Urothelium cell line (cell line): Measurements from ENCODE around the gene SLC39A9.
A peak's percentile ranks its signal among the peaks of the same experiment; 100 is the strongest.

ENCODE experiments used
- DNase-seq: peaks from one replicate; pipeline ENCODE4 v3.0.0; 2011; ENCODE audit warnings: low spot score, mixed read lengths
- FAIRE-seq: peaks from 2 replicates; lab custom pipeline; 2011; peaks lifted over from hg19 to GRCh38; lab: Jason Lieb, UNC

Gene SLC39A9, protein sequence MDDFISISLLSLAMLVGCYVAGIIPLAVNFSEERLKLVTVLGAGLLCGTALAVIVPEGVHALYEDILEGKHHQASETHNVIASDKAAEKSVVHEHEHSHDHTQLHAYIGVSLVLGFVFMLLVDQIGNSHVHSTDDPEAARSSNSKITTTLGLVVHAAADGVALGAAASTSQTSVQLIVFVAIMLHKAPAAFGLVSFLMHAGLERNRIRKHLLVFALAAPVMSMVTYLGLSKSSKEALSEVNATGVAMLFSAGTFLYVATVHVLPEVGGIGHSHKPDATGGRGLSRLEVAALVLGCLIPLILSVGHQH

DNA sequence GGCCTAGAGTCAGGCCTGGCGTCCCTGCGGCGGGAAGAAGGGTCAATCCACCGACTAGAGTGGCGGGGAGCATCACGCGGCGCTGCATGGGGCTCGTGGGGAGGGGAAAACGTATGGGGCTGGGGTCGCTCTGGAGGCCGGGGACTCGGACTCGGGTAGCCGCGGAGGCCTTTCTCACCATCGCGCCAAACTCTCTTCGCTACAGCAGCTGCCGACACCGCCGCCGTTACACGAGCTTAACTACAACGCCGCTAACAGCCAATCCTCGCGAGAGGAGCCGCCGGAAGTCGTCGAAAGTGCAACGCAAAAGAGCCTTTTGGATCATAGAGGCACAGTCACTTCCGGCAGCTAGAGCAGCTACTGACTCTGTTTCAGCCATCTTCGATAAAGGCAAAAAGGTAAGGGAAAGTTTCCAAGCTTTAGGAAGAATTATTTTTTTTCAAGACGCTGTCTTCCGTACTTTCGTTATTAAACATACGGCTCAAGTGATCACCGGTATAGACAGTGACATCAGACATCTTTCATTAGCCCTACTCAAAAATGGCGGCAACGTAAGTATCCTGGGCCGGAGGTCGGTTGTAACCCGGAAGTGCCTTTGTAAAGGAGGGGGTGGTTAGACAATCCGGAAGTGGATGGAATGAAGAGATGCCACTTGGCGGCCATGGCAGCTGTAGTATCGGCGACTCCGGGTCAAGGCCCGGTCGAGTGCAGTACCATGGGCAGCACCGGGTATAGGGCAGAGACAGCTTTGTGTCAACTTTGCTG, at the start of gene SLC39A9, which contains the start of gene ERH:
Gene SLC39A9, plus strand, starts transcription at position 640 of the 765 bp plus-strand sequence. CDS start 678 bp downstream, outside the sequence.
Gene ERH, minus strand, starts transcription at position 247 of the 765 bp plus-strand sequence. Its CDS starts 66 bp downstream, at position 181.
- DNase-seq, result peak; percentile 99
- peak; percentile 98 for FAIRE-seq

DNA sequence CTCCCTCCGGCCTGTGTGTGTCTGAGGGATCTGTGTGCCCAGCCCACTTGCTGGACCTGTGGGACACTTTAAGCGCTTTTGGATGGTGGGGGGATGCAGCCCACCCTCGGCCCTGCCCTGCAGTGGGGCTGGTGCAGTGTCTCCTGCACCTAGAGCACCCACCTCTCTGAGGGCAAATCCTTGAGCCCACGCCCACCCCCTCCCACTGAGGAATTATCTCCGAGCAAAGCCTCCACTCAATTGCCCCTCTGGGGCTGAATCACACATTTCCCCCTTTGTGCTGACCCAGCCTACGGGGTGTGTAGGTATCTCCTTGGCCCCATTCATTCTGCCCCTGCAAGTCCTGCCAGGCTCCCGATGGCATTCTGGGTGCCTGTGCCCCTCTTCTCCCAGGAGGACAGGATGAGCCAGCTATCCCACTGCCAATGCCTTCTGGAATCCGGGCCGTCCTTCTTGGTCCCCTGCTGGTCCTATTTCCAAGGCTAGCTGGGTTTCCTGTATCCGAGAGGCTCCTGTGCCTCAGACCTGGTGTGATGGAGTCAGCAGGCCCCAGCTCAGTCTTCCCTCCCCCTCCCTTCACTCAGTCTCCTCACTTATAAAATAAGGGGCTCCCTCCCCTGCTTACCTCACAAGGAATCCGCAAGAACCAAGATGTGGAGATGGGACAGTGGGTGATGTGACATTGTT, 49.3 kb upstream of the SLC39A9 start:
- DNase-seq (no peak), FAIRE-seq (peak; percentile 42)

DNA sequence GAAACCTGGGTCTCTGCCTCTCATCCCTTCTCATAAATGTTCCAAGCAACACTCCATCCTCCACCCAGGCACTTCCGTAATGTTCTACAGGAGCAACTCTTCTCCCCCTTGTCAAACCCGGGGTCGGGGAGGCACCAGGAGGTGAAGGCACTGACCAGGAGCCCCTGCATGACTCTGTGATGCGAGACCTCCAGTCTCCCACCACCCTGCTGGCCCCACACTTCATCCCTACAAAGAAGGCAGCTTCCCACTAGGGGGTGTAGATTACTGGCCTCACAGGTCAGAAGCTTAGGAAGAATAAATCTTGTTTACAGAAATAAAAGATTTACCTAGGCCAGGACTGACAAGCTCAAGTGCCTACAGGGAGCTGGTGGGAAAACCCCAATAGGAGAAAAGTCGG, 47.6 kb upstream of the SLC39A9 start:
- DNase-seq (no peak), FAIRE-seq (no peak)

DNA sequence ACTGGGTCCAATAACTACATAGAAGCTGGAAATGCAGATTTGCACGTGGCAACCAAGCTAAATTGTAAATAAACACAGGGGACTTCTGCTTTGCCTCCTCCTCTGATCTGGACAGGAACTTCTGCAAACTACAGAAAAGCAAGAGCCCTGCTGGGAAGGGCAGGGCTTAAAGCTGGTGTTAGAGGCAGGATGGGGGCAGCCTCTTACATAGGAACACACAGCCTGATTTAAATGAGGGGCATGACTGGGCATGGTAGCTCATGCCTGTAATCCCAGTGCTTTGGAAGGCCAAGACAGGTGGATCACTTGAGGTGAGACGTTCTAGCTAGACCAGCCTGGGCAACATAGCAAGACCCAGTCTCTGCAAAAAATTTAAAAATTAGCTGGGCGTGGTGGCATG, 47.1 kb upstream of the SLC39A9 start:
- FAIRE-seq (peak; percentile 63), DNase-seq (no peak)

DNA sequence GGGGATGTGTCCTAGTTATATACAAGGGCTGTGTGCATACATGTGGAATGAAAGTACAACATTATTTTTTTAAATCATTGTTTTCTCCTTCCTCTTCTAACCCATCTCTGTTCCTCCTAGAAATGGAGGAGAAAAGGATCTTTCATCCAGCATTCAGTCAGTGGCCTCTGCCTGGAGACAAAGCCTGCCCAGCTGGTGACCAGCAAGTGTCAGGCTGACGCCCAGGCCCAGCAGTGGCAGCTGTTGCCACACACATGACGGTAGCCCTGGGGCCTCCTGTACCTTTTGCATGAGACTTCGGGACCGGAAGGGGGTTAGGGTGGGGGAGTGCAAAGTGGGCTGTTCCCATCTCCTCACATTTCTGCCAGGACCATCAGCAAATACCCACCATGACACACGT, 46.6 kb upstream of the SLC39A9 start:
- FAIRE-seq (peak; percentile 30), DNase-seq (no peak)

DNA sequence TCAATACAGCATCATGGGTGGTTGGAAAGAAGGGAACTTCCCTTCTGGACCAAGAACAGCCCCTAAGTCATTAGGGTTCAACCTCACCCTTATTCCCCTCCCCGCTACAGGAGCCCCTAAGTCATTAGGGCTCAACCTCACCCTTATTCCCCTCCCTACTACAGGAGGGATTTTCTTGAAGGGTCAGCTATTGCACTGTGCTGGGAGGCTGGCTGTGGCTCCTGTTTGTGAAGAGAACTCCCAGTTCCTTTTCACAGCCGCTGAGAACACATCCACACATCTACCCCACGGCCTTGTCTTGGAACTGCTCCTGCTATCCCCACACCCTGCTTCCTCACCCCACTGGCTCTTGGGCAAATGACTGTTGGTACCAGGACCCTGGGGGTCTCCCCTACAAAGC, 45.3 kb upstream of the SLC39A9 start:
- FAIRE-seq, result no peak
- DNase-seq, result no peak

DNA sequence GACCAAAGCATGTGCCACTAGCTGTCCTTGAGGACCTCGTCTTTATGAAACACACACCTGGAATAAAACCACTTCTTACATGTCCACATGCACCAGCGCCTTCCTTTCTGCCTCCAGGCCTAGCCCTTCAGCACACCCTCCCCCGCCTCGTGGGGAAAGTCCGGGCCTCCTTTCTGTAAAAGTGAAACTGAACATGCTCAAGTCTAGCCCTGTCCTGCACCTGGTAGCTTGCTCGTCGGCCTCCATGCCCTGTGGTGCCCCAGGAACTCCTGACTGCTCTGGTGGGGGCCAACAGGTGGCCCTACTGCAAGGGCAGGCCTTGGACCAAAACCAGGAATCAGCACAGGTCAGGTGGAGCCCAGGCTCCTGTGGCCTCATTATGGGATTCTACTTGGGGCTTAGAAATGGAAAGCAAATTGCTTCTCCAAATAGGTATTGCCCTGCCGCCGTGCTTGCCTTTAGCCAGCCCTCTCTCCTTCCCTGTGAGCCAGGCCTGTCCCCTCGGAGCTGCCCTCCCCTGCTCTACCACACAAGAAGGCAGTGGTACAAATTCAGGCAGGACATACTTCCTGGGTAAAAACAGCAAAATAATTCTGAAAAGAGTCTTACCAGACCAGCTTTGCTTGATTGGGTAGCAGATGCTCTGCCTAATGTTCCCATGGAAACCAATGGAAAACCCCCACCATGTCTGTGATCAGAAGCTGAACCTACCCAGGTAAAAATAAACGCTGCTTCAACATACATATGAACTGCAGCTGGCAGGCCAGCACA, 43.9 kb upstream of the SLC39A9 start:
- FAIRE-seq (peak; percentile 67), DNase-seq (no peak)

DNA sequence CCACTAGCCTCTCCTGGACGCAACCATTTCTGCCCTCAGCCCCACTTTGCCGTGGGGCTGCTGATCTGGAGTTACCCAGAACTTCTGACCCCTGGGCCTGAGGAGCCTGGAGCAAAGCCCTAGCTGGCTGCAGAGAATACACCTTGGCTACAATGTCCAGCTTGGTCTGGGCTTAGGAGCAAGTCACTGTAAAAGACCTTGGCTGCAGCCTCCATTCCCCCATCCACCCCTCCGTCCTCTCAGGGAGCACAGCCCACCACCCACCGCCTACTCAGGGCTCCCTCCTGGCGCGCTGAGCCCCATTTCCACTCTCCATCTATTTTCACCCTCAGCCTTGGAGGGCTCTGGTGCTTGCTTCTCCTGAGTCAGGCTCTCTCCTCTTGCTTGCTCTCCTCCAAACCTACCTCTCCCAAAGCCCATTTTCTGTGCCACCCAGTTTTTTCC, 43.3 kb upstream of the SLC39A9 start:
- FAIRE-seq (peak; percentile 69), DNase-seq (no peak)

DNA sequence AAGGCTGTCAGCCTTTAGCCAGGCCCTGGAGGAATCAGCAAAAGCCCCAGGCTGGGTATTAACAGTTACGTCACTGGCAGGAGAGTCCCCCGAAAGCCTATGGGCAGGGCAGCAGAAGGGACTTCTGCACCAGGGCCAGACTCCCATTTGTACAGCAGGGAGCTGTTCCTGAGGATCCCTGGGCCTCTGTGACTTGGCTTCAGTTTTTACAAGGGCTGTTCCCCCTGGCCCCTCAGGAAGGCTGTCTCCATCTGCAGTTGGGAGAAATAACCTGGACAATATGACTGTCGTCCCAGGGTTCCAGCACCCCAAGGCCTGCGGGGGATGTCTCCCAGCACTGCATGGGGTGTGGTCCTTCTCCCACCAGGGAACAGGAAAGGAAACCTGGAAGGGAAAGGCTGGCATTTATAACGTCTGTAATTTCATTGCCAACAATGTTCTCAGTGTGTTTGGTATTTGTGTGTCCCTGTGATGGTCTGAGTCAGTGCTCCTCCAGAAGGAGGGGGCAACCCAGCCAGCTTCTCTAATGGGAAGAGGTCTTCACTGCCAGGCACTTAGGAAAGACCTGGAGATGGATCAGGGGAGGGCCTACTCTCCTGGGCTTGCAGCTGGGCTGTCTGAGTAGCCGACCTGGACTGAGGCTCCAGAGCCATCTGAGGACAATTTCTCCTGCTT, 42.7 kb upstream of the SLC39A9 start:
- no peak for FAIRE-seq
- peak; percentile 72 for DNase-seq

DNA sequence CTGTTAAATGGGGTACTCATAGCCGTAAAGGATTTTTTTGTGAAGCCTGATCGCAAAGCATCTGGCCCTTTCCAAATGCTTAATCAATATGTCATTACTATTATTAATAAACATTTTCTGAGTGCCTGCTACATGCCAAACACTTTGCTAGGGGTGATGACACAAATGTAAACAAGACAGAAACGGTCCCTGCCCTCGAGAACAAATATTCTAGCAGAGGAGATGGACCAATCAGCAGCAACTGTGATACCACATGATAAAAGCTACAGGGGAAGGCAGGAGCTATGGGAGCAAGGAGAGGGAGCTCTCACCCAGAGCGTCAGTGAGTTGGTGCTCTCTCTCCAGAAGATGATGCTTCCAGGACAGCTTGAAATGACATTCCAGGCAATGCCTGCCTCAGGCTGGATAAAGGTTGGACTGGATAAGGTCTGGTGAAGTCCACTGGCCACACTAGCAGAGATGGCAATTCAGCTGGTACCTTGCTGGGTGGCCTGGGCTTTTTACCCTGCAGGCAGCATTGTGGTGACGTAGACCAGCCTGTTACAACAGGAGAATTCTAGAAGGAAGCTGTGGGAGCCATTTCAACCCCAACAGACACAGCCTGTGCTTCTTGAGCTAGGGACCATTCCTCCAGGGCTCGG, 41.5 kb upstream of the SLC39A9 start:
- FAIRE-seq (no peak), DNase-seq (no peak)

DNA sequence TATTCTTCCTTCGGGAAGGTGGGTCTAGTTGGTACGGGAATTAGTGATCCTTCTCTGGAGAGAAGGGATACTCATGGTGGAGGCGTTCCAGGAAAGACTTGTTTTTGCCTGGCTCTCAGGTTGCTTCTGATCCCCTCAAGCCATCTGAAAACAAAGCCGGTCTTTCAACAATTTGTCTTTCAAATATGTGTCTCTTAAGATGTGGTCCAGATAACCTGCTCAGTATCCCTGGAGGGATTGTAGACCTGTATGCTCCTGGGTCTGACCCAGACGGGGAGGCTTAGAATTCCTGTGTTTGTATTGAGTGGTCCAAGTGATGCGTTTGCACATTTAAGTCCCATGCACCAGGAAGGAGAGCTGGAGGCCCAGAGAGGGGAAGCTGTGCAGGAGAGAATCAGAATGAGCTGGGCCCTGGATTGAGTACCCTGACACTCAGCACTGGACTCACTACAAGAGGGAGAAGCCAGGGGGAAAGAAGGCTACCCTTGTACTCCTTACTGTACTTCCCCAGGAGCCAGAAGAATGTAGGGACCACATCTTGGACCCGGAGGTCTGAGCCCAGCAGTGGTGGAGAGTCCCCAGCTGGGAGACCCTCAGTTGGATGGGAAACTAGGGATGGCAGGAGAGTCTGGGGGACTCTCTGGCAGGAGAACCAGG, 40.8 kb upstream of the SLC39A9 start:
- DNase-seq (no peak), FAIRE-seq (no peak)

DNA sequence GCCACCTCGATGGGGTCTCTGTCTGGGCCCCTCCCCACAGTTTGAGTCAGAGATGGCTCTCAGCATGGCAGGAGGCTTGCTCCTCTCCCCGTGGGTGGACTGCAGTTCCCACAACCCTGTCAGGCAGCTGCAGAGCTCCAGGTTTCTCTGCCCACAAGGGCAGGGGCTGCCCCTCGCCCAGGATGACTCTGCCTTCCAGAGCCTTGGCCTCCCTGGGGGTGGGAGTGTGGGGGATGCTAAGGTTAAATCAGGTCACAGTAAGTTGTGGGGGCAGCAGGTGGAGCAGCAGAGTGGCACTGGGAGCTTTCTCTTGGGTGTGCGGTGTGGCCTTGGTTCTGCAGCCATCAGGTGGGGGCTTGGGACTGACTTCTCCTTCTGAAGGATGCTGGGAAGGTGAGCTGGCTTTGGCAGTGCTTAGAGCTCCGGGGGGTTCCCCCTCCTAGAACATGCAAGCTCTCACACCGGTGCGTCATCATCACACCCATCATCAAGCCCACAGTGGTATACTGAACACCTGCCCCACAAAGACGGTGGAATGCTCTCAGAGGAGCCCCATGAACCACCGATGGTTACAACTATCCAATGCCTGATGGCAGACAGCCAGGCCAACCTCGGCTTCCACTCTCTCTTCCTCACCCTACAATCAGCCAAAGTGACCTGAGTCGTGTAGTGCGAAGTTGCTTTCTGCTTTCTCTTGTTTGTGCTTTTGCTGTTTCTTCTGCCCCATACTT, 40.1 kb upstream of the SLC39A9 start:
- DNase-seq, result peak; percentile 38
- no peak for FAIRE-seq

DNA sequence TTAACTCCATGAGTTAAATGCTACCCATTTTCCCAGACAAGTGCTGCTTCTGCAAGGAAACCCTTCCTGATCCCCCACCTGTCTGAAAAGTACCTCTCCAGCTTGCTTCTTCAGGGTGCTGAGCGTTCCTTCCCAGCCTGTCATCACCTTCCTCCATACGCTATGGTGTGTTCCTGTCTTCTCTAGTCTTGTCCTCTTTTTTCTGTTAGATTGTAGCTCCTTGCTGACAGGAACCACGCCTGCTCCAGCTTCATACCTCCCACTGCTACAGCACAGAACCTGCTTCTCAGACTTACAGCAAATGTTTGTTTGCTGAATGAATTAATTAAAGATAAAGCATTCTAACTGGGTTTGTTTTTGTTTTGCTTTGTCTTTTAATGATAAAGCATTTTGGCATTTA, 39.5 kb upstream of the SLC39A9 start:
- DNase-seq (no peak), FAIRE-seq (no peak)

DNA sequence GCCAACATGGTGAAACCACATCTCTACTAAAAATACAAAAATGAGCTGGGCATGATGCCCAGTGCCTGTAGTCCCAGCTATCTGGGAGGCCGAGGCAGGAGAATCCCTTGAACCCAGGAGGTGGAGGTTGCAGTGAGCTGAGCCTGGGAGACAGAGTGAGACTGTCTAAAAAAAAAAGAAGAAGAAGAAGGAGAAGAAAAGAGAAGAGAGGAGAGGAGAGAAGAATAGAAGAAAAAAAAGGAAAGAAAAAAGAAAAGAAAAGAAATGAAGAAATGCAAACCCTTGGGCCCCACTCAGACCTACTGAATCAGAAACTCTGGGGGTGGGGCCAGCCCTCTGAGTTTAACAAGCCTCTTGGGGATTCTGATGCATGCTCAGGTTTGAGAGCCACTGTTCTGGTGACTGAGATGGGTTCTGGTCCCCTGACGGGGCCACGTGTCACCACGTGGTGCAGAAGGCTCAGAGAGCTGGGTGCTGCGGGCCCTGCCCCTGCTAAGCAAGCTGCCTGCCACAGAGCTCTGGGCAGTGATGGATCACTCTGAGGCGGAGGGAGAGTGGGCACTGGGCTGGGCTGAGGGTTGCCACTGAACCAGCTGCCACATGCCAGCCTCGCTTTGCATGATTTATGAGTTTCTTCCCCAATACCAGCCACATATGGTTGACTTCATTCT, 37.9 kb upstream of the SLC39A9 start:
- FAIRE-seq (peak; percentile 89), DNase-seq (no peak)

DNA sequence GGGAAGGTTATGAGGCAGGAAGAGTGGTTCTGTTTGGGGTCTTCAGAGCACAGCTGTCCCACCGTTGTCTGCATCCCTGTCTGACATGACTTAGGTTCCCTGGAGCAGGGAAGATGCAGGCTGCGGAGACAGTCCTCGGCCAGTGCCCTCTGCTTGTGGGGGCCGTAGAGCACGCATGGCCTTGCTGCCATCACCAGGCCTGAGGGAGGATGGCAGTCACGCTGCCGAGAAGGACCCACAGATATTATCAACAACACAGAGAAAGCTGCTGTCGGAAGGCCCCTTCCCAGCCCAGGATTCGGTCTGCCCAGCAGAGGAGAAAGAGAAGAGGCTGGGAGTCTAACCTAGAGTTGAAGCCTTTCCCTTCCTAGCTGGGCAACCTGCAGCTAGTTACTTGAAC, 35.4 kb upstream of the SLC39A9 start:
- no peak for DNase-seq
- FAIRE-seq, result no peak

DNA sequence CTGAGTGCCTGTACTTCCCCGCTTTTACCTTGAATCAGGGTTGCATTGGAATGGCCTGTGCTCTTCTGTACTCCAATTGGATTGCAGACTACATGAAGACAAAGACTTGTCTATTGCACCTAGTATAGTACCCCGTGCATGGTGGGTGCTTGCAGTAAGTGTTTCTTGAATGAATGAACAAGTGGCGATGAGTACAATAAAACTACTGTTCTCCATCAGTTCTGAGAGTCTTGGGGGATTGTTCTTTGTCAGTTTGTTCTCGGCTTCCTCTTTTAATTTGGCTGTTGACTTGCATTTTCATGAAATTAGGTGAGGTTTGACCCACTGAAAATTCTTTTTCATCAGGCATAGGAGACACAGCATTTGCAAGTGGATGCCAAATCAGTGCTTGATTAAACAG, 34.5 kb upstream of the SLC39A9 start:
- DNase-seq (no peak), FAIRE-seq (peak; percentile 35)

DNA sequence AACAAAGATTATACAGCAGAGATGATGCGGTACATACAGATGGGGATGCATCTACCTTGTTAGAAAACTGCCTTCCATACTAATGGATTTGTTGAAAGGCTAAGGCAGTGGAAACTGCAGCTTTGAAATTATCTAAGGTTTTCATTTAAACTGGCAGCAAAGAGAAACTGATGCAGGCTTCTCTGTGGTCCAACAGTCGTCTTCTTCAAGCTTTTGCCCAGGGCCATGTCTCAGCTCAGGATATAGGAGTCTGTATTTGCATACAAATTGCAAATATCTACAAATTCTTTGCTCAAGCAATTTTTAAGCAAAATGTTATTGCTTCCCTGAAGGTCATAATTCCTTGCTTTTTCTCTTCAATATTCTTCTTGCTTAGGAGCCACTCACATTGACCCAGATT, 34.1 kb upstream of the SLC39A9 start:
- no peak for FAIRE-seq
- no peak for DNase-seq

DNA sequence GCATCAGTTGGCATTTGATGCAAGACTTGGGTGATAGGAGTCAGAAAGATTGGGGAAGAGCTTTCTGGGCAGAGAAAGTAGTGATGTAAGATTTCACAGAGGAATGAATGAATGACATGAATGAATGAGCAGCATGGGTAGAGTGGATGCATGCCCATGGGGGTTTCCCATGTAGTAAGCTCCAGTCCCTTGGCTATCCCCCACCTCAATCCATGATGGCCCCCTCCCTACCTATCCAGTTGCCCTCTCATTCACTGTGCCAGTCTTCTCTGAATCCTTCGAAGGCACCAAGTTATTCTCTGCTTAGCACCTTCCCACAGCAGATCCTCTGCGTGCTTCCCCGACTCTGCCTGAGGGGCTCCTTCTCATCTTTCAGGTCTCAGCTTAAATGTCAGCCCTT, 32.4 kb upstream of the SLC39A9 start:
- DNase-seq (no peak), FAIRE-seq (peak; percentile 5)
